ENCODE results near the gene SERAC1. TPM values are rescaled to one million over a fixed set of nuclear protein-coding genes. Genes with fewer than 3 reads are reported as not detected.
"Not testable (repeated sequence)": the region's sequence is repeated elsewhere in the genome, so short reads cannot be mapped to it uniquely, and the experiment has no call there.

The SERAC1 gene
- total RNA-seq: 8.0 and 8.3 TPM in 2 replicates

DNA sequence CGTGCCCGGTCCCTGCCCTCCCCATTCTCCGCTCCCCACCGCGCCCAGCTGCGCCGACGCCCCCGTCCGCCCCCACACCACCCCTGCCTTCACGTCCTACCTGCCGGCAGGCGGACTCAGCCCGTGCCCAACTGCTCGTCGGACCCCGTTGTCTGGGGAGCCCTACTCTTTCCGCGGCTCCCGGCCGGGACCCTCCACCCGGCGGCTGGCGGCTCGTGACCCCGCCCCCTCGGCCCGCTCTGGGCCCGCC is at the start of gene SERAC1:
TSS of gene SERAC1 (minus strand) at position 223 of the 250 bp plus-strand sequence. CDS start 9,899 bp downstream, outside the sequence.
- H3K27ac Mint-ChIP-seq: peak within 1 kb of the TSS; percentile 97
- no peak for DNase-seq (ENCODE audit: low spot score)
- H3K27me3 Mint-ChIP-seq (ENCODE audit: insufficient read depth): no peaks in the 10 kb centered on the region
- H3K4me3 Mint-ChIP-seq: peak within 1 kb of the TSS; percentile 83
- H3K36me3 Mint-ChIP-seq (ENCODE audit: low read depth): peaks cover 21% of the 10 kb centered on the region
- H3K4me1 Mint-ChIP-seq (ENCODE audit: low read depth): peaks cover 30% of the 10 kb centered on the region
- H3K9me3 Mint-ChIP-seq: no peaks in the 10 kb centered on the region
- intact Hi-C loops (cut with micrococcal nuclease): loop anchor here (1.0 to 5.0 kb wide), 7 partner anchors 17 to 479 kb away; partner anchors contain the start of genes SYNJ2 and TMEM181

DNA sequence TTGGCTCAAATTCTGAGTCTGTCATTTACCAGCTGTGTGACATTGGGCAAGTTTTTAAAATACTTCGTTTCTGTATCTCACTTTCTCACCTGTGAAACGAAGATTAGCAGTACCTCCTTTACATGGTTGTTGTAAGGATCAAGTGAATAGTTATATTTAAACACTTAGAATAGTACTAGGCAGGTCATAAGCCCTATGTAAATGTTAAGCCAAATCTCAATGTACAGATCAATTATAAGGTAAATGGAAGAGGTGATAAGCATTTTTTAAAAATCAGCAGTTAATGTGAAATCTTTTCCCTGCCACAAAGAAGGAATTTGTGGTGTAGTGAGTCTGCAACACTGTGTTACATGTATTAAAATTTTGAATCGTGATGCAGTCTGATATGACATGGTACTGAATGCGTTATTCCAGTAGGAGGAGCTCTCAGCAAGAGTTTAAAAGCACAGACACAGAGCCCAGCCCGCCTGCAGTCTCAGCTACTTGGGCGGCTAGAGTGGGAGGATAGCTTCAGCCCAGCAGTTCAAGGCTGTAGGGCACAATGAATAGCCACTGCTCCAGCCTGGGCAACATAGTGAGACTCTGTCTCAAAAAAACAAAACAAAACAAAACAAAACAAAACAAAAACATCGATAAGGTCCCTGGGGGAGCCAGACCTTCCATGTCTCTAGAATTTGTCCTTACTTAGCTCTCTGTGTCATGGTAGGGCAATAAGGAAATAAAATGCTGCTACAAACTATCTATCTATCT is 46.0 kb upstream of the SERAC1 start:
- Mint-ChIP-seq H3K4me1 (ENCODE audit: low read depth) (peaks cover 25% of the 10 kb centered on the region), H3K27ac (no peak overlapping the region), H3K9me3 (no peaks in the 10 kb centered on the region), H3K36me3 (ENCODE audit: low read depth) (no peaks in the 10 kb centered on the region), H3K4me3 (no peak overlapping the region), H3K27me3 (ENCODE audit: insufficient read depth) (no peaks in the 10 kb centered on the region)
- intact Hi-C loops (cut with micrococcal nuclease): loop anchor here (1.0 to 5.0 kb wide), 7 partner anchors 19 to 783 kb away; no protein-coding TSS in a partner anchor
- DNase-seq (ENCODE audit: low spot score): peak; percentile 51

DNA sequence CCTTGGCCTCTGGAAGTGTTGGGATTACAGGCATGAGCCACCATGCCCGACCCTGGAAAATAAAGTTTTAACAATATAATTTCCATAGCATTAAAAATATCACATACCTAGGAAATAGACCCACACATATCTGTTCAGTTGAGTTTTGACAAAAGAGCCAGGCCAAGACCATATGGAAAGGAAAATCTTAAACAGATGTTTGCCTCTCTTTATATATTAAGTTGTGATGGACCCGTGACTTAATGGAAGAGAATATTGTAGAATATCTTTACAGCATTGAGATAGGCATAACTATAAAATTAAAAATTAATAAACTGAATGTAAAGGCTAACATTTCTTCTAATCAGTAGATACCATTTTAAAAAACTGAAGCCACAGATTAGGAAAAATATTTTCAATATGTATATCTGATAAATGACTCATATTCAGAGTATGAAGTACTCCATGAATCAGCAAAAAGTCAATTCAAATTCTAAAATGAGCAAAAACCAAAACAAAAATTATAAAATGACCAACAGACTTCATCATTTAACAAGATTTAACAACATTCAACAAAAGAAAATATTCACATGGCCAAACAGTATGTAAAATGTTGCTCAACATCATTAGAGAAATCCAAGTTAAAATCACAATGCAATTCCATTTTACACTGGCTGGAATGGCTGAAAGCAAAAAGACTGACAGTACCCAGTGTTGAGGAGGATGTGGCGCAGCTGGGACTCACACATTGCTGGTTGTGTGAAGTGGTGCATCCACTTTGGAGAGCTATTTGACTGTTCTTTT is 43.4 kb upstream of the SERAC1 start:
- Mint-ChIP-seq H3K27ac (peak overlapping the region; percentile 86), H3K4me1 (ENCODE audit: low read depth) (peaks cover 52% of the 10 kb centered on the region), H3K9me3 (no peaks in the 10 kb centered on the region), H3K4me3 (no peak overlapping the region), H3K27me3 (ENCODE audit: insufficient read depth) (no peaks in the 10 kb centered on the region), H3K36me3 (ENCODE audit: low read depth) (peaks cover 6% of the 10 kb centered on the region)
- no peak for DNase-seq (ENCODE audit: low spot score)
- intact Hi-C loops (cut with micrococcal nuclease): loop anchor here (5.0 kb wide), 4 partner anchors 326 to 786 kb away; no protein-coding TSS in a partner anchor

DNA sequence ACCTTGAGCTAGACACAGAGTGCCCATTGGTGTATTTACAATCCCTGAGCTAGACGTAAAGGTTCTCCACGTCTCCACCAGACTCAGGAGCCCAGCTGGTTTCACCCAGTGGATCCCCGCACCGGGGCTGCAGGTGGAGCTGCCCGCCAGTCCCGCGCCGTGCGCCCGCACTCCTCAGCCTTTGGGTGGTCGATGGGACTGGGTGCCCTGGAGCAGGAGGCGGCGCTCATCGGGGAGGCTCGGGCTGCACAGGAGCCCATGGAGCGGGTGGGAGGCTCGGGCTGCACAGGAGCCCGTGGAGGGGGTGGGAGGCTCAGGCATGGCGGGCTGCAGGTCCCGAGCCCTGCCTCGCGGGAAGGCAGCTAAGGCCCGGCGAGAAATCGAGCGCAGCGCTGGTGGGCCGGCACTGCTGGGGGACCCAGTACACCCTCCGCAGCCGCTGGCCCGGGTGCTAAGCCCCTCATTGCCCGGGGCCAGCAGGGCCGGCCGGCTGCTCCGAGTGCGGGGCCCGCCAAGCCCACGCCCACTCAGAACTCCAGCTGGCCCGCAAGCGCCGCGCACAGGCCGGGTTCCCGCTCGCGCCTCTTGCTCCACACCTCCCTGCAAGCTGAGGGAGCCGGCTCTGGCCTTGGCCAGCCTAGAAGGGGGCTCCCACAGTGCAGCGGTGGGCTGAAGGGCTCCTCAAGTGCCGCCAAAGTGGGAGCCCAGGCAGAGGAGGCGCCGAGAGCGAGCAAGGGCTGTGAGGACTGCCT is 41.7 kb upstream of the SERAC1 start:
- not testable (repeated sequence) for H3K36me3 Mint-ChIP-seq (ENCODE audit: low read depth); DNase-seq (ENCODE audit: low spot score); H3K27ac Mint-ChIP-seq; H3K9me3 Mint-ChIP-seq; H3K27me3 Mint-ChIP-seq (ENCODE audit: insufficient read depth); H3K4me3 Mint-ChIP-seq
- intact Hi-C loops (cut with micrococcal nuclease): loop anchor here (5.0 kb wide), 5 partner anchors 328 to 788 kb away; no protein-coding TSS in a partner anchor
- H3K4me1 Mint-ChIP-seq (ENCODE audit: low read depth): peaks cover 68% of the 10 kb centered on the region

DNA sequence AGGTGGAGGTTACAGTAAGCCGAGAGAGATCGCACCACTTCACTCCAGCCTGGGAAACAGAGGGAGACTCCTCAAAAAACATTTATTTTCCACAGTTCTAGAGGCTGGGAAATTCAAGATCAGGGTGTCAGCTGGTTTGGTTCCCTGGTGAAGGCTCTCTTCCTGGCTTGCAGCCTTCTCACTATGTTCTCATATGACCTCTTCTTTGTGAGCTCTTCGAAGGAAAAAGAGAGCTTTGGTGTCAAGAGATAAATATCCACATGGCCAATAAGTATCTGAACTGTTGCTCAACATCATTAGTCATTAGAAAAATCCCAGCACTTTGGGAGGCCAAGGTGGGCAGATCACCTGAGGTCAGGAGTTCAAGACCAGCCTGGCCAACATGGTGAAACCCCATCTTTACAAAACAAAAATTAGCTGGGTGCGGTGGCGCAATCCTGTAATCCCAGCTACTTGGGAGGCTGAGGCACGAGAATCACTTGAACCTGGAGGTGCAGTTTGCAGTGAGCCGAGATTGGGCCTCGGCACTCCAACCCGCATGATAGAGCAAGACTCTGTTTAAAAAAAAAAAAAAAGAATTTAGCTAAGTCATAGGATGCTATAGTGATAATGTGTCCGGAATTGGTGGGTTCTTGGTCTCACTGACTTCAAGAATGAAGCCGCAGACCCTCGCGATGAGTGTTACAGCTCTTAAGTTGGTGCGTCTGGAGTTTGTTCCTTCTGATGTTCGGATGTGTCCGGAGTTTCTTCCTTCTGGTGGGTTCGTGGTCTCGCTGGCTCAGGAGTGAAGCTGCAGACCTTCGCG is 40.4 kb upstream of the SERAC1 start:
- intact Hi-C loops (cut with micrococcal nuclease): loop anchor here (5.0 kb wide), 1 partner anchor 446 kb away; no protein-coding TSS in a partner anchor
- not testable (repeated sequence) for H3K36me3 Mint-ChIP-seq (ENCODE audit: low read depth); H3K27me3 Mint-ChIP-seq (ENCODE audit: insufficient read depth); DNase-seq (ENCODE audit: low spot score); H3K9me3 Mint-ChIP-seq
- Mint-ChIP-seq H3K4me3 (peak overlapping the region; percentile 72), H3K4me1 (ENCODE audit: low read depth) (peaks cover 63% of the 10 kb centered on the region), H3K27ac (peak overlapping the region; percentile 96)

DNA sequence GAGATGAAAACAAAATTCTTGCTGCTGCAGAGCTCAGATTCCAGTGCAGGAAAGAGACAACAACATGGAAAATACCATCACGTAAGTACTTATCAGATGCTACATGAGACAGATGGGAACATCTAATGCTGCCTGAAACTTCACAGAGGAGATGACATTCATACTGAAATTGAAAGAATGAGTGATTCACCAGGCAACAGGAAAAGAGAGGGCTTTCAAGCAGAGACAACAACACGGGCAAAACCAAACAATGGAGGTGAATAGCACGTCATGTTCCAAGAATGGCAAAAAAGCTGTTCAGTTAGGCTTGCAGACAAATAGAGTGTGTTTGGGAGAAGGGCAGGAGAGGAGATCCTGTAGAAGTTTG is 39.3 kb upstream of the SERAC1 start:
- H3K4me3 Mint-ChIP-seq: peak overlapping the region; percentile 56
- intact Hi-C loops (cut with micrococcal nuclease): loop anchor here (1.0 to 5.0 kb wide), 8 partner anchors 21 to 612 kb away; partner anchors contain the start of genes DYNLT1, EZR, GTF2H5 and SERAC1
- peak; percentile 68 for DNase-seq (ENCODE audit: low spot score)

DNA sequence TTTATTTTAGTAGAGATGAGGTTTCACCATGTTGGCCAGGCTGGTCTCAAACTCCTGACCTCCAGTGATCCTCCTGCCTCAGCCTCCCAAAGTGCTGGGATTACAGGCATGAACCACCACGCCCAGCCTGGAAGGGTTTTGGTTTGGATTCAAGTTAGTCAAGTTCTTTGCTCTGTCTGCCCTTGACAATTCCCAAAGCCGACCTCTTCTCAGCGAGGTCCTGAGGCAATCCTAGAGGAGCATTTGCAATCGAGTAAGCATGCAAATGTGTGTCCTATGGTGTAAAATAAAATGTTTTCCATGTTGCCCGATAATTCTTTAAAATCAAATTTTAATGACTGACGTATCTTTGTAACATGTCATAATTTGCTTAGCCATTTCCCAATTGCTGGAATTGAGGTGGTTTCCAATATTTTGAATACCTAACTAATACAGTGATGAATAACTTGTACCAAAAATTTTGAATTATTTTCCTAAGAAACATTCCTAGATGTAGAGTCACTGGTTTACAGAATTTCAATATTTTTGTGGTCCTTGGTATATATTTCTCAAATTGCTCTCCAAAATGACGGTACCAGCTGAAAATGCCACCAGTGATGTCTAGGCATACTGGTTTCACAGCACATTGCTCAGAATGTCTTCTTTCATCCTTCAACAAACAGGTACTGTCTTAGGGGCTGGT is 38.8 kb upstream of the SERAC1 start:
- Mint-ChIP-seq H3K9me3 (no peaks in the 10 kb centered on the region), H3K27me3 (ENCODE audit: insufficient read depth) (no peaks in the 10 kb centered on the region), H3K27ac (peak overlapping the region; percentile 96), H3K4me3 (peak overlapping the region; percentile 56), H3K36me3 (ENCODE audit: low read depth) (peaks cover 6% of the 10 kb centered on the region), H3K4me1 (ENCODE audit: low read depth) (peaks cover 62% of the 10 kb centered on the region)
- no peak for DNase-seq (ENCODE audit: low spot score)
- intact Hi-C loops (cut with micrococcal nuclease): loop anchor here (1.0 to 5.0 kb wide), 8 partner anchors 21 to 612 kb away; partner anchors contain the start of genes DYNLT1, EZR, GTF2H5 and SERAC1

More for the DNA sequence above, 39.3 kb upstream of the SERAC1 start:
- H3K9me3 Mint-ChIP-seq: no peaks in the 10 kb centered on the region
- H3K27ac Mint-ChIP-seq: peak overlapping the region; percentile 96
- peaks cover 6% of the 10 kb centered on the region for H3K36me3 Mint-ChIP-seq (ENCODE audit: low read depth)
- H3K27me3 Mint-ChIP-seq (ENCODE audit: insufficient read depth): no peaks in the 10 kb centered on the region
- peaks cover 63% of the 10 kb centered on the region for H3K4me1 Mint-ChIP-seq (ENCODE audit: low read depth)

DNA sequence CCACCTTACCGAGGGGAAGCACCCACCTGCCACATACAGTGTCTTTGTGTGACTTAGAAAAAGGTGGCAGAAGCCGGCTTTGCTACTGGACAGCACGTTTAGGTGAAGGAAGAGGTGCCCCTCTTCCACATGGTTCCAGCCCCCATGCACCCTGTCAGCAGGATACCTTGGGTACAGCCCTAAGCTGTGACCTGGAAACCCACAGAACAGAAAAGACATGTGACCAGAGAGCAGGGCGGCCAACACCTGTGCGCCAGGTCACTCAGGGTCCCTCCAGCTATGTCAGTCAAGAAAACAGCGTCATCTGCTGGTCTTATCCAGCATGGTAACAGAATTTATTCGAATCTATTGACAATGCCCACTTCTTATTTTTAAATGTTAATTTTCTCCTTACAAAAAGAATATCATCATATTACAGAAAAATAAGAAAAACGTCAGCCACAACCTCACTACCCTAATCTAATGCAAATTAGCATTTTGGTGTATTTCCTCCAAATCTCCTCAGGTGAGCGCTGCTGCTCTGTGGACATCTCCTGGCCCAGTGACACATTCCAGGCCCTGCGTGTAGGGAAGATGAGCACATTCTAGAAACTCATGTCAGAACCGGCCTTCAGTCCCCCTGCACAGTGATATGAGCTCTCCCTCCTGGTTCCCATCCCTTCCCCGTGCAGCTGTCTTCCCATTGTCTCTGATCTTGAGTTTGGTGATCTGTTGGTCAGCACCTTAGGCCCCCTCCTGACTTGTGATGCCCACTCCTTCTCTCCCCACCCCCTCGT is 37.3 kb upstream of the SERAC1 start:
- Mint-ChIP-seq H3K27ac (peak overlapping the region; percentile 50), H3K36me3 (ENCODE audit: low read depth) (peaks cover 6% of the 10 kb centered on the region), H3K4me1 (ENCODE audit: low read depth) (peaks cover 64% of the 10 kb centered on the region), H3K4me3 (no peak overlapping the region), H3K9me3 (no peaks in the 10 kb centered on the region), H3K27me3 (ENCODE audit: insufficient read depth) (no peaks in the 10 kb centered on the region)
- DNase-seq (ENCODE audit: low spot score): no peak
- intact Hi-C loops (cut with micrococcal nuclease): loop anchor here (5.0 kb wide), 1 partner anchor 443 kb away; no protein-coding TSS in a partner anchor

DNA sequence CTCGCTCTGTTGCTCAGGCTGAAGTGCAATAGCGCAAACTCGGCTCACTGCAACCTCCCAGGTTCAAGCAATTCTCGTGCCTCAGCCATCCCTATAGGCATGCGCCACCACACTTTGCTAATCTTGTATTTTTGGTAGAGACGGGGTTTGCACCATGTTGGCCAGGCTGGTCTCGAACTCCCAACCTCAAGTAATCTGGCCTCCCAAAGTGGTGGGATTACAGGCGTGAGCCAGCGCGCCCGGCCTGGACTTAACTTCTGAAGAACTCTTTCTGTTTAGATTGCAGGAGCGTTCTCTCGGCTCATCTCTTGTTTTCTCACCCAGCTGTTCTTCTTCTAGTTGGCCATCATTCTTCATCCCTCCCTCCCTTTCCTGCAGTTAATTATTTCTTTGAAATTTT is 30.4 kb upstream of the SERAC1 start:
- H3K9me3 Mint-ChIP-seq: no peaks in the 10 kb centered on the region
- DNase-seq (ENCODE audit: low spot score): no peak
- peaks cover 12% of the 10 kb centered on the region for H3K4me1 Mint-ChIP-seq (ENCODE audit: low read depth)
- H3K27me3 Mint-ChIP-seq (ENCODE audit: insufficient read depth): peaks cover 1% of the 10 kb centered on the region
- H3K36me3 Mint-ChIP-seq (ENCODE audit: low read depth): peaks cover 14% of the 10 kb centered on the region
- no peak overlapping the region for H3K27ac Mint-ChIP-seq
- intact Hi-C loops (cut with micrococcal nuclease): no loop called here
- no peak overlapping the region for H3K4me3 Mint-ChIP-seq

DNA sequence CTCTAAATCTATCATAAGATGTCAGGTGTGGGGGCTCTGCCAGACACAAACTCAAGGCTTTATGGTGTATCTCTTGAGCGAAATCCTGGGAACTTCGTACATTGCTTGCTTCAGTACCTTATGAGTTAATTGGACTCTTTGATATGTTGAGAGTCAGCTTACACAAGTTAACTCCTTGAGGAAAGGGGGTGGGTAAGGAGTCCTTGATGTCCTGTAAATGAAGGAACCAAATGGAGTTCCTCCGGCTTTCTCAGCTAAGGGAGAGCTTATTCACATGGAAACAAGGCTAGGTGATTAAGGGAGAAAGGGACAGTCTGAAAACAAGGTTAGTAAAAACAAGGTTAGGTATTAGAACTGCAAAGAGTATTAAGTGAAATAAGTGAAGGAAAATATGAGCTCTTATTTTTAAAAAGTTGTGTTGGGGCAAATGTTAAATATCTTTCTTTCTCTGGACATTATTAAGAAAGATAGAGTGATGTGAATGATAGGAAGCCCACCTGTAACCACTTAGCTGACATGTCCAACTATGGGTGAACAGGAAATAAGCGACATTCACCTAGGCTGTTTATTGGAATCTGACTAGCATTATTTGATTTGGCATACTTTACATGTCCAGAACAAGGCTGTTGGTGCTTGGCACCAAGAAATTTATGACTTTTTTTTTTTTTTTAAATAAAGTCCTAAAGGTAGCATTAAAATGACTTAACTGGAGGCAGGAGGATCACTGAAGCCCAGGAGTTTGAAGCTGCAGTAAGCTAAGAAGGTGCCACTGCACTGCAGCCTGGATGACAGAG is 26.6 kb upstream of the SERAC1 start:
- Mint-ChIP-seq H3K9me3 (no peaks in the 10 kb centered on the region), H3K36me3 (ENCODE audit: low read depth) (peaks cover 20% of the 10 kb centered on the region), H3K27ac (no peak overlapping the region)

More for the DNA sequence above, 26.6 kb upstream of the SERAC1 start:
- DNase-seq (ENCODE audit: low spot score): no peak
- H3K27me3 Mint-ChIP-seq (ENCODE audit: insufficient read depth): peaks cover 1% of the 10 kb centered on the region
- no peaks in the 10 kb centered on the region for H3K4me1 Mint-ChIP-seq (ENCODE audit: low read depth)
- no peak overlapping the region for H3K4me3 Mint-ChIP-seq
- intact Hi-C loops (cut with micrococcal nuclease): no loop called here

Measured in activated T-helper 1 cell treated with anti-CD3 and anti-CD28 coated beads, Interleukin-12 subunit alpha, Interleukin-12 subunit beta, Interleukin-2, Interleukin-4 antibody, amounts not matched to agents 30 ng/mL and 10 ng/mL and 1 ng/mL, durations not matched to agents 14 hours and 24 hours and 36 hours (primary cell).